ENCODE data around the gene ADAMTS2.

The ADAMTS2 gene

DNA sequence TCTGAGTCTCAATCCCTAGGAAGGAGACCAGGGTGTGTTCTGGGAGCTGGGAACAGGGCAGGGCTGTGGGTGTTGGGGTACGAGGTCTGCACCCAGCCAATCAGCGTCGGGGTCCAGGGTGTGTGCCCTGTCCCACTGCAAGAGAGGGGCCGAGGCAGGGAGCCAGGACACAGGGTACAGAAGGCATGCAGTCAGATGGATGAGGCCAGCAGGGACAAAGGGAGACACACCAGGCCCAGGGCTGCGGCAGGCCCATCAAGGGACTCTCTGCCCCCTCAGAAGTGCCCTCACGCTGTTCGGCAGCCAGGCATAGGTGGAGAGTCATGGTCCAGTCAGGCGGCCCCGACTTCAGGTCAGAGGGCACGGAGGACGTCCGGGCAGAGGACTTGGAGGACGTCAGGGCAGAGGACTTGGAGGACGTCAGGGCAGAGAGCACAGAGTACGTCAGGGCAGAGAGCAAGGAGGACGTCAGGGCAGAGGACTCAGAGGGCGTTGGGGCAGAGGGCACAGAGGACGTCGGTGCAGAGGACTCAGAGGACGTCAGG, 28.8 kb upstream of the ADAMTS2 start:
- no peak overlapping the region for H2BK5ac ChIP-seq (ENCODE audit: low read length)
- H2BK15ac ChIP-seq (replicated peaks; ENCODE audit: low read depth), result no peak overlapping the region
- no peak overlapping the region for H2BK120ac ChIP-seq (ENCODE audit: low read depth, low read length)
- H4K5ac ChIP-seq (ENCODE audit: low read length), result no peak overlapping the region
- no peaks in the 10 kb centered on the region for H3K36me3 ChIP-seq (ENCODE audit: control insufficient read depth, insufficient read depth, low read length)
- H3K79me2 ChIP-seq (ENCODE audit: control insufficient read depth, insufficient read depth, low read length), result no peaks in the 10 kb centered on the region
- no peak overlapping the region for H2AK5ac ChIP-seq (ENCODE audit: low read length)
- H3K18ac ChIP-seq (ENCODE audit: low read length), result no peak overlapping the region
- no peak overlapping the region for H3K56ac ChIP-seq (ENCODE audit: low read length)
- DNase-seq, result no peak
- H3K4ac ChIP-seq (ENCODE audit: low read depth, low read length), result no peak overlapping the region
- no peak overlapping the region for H3K23ac ChIP-seq (ENCODE audit: low read length)
- no peak overlapping the region for H4K8ac ChIP-seq (ENCODE audit: low read depth, low read length)
- no peak overlapping the region for H3K27ac ChIP-seq (ENCODE audit: low read depth, low read length)
- no peaks in the 10 kb centered on the region for H3K79me1 ChIP-seq (ENCODE audit: low read length)
- no peak overlapping the region for H3K4me3 ChIP-seq (ENCODE audit: low read length)
- H3K4me1 ChIP-seq (ENCODE audit: control insufficient read depth, low read depth, low read length), result no peaks in the 10 kb centered on the region
- no peaks in the 10 kb centered on the region for H3K27me3 ChIP-seq (ENCODE audit: insufficient read depth, low read length, poor library complexity)
- H3K9ac ChIP-seq (ENCODE audit: low read length), result no peak overlapping the region
- H3K4me2 ChIP-seq (ENCODE audit: low read length), result no peak overlapping the region
- no CpG with 5 or more reads among the region's 20 CpGs for WGBS (ENCODE audit: extremely low coverage, insufficient coverage, low lambda C conversion rate)

DNA sequence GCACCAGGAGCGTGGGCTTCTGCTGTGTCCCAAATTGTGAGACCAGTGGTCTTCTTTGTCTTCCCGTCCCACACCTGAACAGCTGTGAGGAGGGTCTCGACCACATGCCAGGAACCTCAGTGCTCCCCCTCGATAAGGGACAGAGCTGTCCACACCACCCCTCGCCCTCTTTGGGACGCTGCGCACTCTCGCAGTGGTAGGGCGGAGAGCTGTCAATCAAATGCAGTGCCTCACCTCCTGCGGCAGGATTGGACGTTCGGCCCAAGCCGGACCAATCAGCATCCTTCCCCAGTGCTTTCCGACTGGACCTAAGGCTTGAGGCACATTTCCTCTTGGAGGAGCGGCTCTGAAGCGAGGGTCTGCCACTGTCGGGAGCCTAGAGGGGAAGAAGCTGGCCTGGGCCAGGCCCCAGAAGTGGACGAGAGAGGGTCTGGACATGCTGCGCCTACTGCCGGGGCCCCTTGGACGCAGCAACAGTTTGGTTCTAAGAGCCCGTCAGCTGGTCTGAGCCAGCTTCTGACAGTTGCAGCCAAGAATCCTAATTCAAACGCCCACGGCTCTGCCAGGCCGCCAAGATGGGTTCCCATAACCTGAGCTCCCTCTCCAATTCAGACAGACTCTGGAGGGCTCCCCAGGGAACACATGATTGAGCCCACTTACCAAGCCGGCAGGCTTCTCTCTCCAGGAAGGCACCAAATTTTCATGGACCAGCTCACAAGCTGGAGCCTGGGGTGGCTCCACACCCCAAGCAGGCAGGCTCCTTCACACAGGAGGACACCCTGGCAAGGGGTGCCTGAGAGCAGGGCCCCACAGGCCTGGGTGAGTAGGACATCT, 28.1 kb upstream of the ADAMTS2 start:
- Histone ChIP-seq H3K18ac (ENCODE audit: low read length) (no peak overlapping the region), H2BK5ac (ENCODE audit: low read length) (no peak overlapping the region)

DNA sequence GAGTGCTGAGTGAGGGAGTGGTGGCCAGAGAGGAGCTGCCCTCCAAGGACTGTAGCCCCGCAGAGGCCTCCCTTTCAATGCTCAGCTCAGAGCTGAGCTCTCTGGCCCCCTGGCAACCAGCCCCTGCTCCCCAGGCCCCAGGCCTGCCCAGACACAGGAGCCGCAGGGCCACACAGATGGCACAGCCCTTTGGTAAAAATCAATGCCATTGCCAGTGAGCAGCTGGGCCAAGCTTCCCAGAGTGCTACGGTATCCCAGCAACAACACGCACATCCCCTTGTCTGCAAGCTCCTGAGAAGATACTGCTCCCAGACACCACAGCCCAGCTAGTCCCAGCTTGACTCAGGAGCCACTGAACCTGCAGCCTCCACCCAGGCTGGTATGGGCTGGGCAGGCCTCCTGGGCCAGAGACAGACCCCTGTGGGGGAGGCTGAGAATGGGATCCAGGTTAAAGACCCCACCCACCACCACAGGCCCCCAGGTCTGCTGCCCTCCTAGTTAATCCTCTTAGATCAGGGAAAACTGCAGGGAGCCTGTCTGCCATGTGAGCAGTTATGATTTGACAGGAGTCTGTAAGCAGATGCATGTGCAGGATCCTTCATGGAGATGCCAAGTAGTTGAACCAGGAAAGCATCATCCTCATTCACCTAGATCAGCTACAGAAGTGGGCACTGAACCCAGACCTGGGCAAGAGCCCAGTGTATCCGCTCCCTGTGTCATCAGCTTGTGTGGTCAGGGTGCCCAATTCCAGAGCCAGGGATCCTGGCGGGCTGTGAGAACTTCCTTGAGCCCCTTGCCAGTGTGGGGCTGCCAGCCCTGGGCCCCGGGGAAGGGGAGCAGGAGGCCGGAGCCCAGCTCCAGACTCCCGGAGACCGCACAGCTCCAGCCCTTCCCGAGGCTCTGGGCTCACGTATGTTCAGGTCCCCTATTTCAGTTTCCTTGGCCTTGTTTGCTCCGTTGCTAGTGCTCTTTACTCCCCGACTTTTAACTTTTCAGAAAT, 26.7 kb upstream of the ADAMTS2 start:
- H2BK120ac ChIP-seq (ENCODE audit: low read depth, low read length), result no peak overlapping the region

More for the DNA sequence above, 28.1 kb upstream of the ADAMTS2 start:
- H3K27me3 ChIP-seq (ENCODE audit: insufficient read depth, low read length, poor library complexity), result no peaks in the 10 kb centered on the region
- H3K4me2 ChIP-seq (ENCODE audit: low read length), result no peak overlapping the region
- no peak overlapping the region for H3K23ac ChIP-seq (ENCODE audit: low read length)
- no peak overlapping the region for H2AK5ac ChIP-seq (ENCODE audit: low read length)
- no peak overlapping the region for H3K56ac ChIP-seq (ENCODE audit: low read length)
- H3K36me3 ChIP-seq (ENCODE audit: control insufficient read depth, insufficient read depth, low read length), result no peaks in the 10 kb centered on the region
- WGBS (ENCODE audit: extremely low coverage, insufficient coverage, low lambda C conversion rate), result no CpG with 5 or more reads among the region's 26 CpGs
- no peak overlapping the region for H2BK15ac ChIP-seq (replicated peaks; ENCODE audit: low read depth)
- no peak overlapping the region for H3K27ac ChIP-seq (ENCODE audit: low read depth, low read length)
- H3K4me1 ChIP-seq (ENCODE audit: control insufficient read depth, low read depth, low read length), result no peaks in the 10 kb centered on the region
- peak; percentile 6 for DNase-seq
- no peak overlapping the region for H4K8ac ChIP-seq (ENCODE audit: low read depth, low read length)
- no peak overlapping the region for H3K4ac ChIP-seq (ENCODE audit: low read depth, low read length)
- H2BK120ac ChIP-seq (ENCODE audit: low read depth, low read length), result no peak overlapping the region
- H3K79me2 ChIP-seq (ENCODE audit: control insufficient read depth, insufficient read depth, low read length), result no peaks in the 10 kb centered on the region
- H3K79me1 ChIP-seq (ENCODE audit: low read length), result no peaks in the 10 kb centered on the region
- H4K5ac ChIP-seq (ENCODE audit: low read length), result no peak overlapping the region
- H3K4me3 ChIP-seq (ENCODE audit: low read length), result no peak overlapping the region
- no peak overlapping the region for H3K9ac ChIP-seq (ENCODE audit: low read length)

DNA sequence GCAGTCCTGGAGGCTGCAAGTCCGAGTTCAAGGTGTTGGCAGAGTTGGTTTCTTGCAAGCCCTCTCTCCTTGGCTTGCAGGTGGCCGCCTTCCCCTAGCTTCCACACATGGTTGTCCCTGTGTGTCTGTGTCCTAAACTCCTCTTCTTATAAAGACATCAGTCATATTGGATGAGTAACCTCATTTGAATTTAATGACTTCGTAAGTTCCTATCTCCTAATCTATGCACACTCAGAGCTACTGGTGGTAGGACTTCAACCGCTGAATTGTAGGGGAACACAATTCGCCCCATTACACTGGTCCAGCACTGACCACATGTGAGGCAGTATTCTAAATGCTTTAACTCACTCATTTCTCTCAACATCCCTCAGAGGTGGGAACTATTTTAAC, 25.9 kb upstream of the ADAMTS2 start:
- DNase-seq, result no peak
- Histone ChIP-seq H3K27ac (ENCODE audit: low read depth, low read length) (no peak overlapping the region), H3K4me3 (ENCODE audit: low read length) (no peak overlapping the region), H3K4ac (ENCODE audit: low read depth, low read length) (no peak overlapping the region), H3K4me1 (ENCODE audit: control insufficient read depth, low read depth, low read length) (no peaks in the 10 kb centered on the region), H3K23ac (ENCODE audit: low read length) (no peak overlapping the region), H3K18ac (ENCODE audit: low read length) (no peak overlapping the region), H3K79me2 (ENCODE audit: control insufficient read depth, insufficient read depth, low read length) (no peaks in the 10 kb centered on the region), H3K36me3 (ENCODE audit: control insufficient read depth, insufficient read depth, low read length) (no peaks in the 10 kb centered on the region), H4K8ac (ENCODE audit: low read depth, low read length) (no peak overlapping the region), H4K5ac (ENCODE audit: low read length) (no peak overlapping the region), H2BK15ac (replicated peaks; ENCODE audit: low read depth) (no peak overlapping the region), H3K79me1 (ENCODE audit: low read length) (no peaks in the 10 kb centered on the region), H2BK5ac (ENCODE audit: low read length) (no peak overlapping the region), H3K27me3 (ENCODE audit: insufficient read depth, low read length, poor library complexity) (no peaks in the 10 kb centered on the region), H2AK5ac (ENCODE audit: low read length) (no peak overlapping the region), H3K9ac (ENCODE audit: low read length) (no peak overlapping the region), H3K4me2 (ENCODE audit: low read length) (no peak overlapping the region), H2BK120ac (ENCODE audit: low read depth, low read length) (no peak overlapping the region), H3K56ac (ENCODE audit: low read length) (no peak overlapping the region)
- no CpG with 5 or more reads among the region's 5 CpGs for WGBS (ENCODE audit: extremely low coverage, insufficient coverage, low lambda C conversion rate)

More for the DNA sequence above, 26.7 kb upstream of the ADAMTS2 start:
- Histone ChIP-seq H3K27me3 (ENCODE audit: insufficient read depth, low read length, poor library complexity) (no peaks in the 10 kb centered on the region), H3K36me3 (ENCODE audit: control insufficient read depth, insufficient read depth, low read length) (no peaks in the 10 kb centered on the region), H3K4me1 (ENCODE audit: control insufficient read depth, low read depth, low read length) (no peaks in the 10 kb centered on the region), H3K56ac (ENCODE audit: low read length) (no peak overlapping the region), H3K4ac (ENCODE audit: low read depth, low read length) (no peak overlapping the region), H4K8ac (ENCODE audit: low read depth, low read length) (no peak overlapping the region), H3K79me1 (ENCODE audit: low read length) (no peaks in the 10 kb centered on the region), H3K4me2 (ENCODE audit: low read length) (no peak overlapping the region), H3K23ac (ENCODE audit: low read length) (no peak overlapping the region), H2BK5ac (ENCODE audit: low read length) (no peak overlapping the region), H3K9ac (ENCODE audit: low read length) (no peak overlapping the region), H4K5ac (ENCODE audit: low read length) (no peak overlapping the region), H3K18ac (ENCODE audit: low read length) (no peak overlapping the region), H3K4me3 (ENCODE audit: low read length) (no peak overlapping the region), H2BK15ac (replicated peaks; ENCODE audit: low read depth) (no peak overlapping the region), H3K79me2 (ENCODE audit: control insufficient read depth, insufficient read depth, low read length) (no peaks in the 10 kb centered on the region), H3K27ac (ENCODE audit: low read depth, low read length) (no peak overlapping the region), H2AK5ac (ENCODE audit: low read length) (no peak overlapping the region)
- no CpG with 5 or more reads among the region's 14 CpGs for WGBS (ENCODE audit: extremely low coverage, insufficient coverage, low lambda C conversion rate)
- DNase-seq, result no peak

DNA sequence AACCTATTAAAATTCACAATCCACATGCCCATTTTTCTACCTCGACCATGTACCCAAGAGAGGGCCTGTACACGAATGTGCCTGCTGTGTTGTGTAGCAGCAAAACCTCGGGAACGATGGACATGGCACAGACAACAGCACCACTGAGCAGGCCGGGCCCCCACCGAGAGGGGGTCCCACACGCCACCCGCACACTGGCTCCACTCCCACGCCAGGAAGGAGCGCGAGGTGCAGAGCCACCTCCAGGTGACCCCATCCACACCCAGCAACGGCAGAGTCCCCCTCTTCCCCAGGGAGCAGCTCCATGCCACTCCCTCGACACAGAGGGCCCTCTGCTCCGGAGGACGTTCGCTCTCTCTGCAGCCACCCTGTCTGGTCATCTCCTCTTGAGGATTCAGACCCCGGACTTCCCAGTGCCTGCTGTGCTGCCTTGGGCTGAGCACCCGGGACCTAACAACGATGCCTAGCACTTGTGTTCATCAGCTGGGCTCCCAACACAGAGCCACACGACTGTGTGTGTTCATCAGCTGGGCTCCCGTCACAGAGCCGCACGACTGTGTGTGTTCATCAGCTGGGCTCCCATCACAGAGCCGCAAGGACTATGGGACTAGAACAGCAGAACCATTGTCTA, 25.3 kb upstream of the ADAMTS2 start:
- H4K5ac ChIP-seq (ENCODE audit: low read length), result no peak overlapping the region
- no peaks in the 10 kb centered on the region for H3K79me2 ChIP-seq (ENCODE audit: control insufficient read depth, insufficient read depth, low read length)
- H3K4me1 ChIP-seq (ENCODE audit: control insufficient read depth, low read depth, low read length), result no peaks in the 10 kb centered on the region
- H3K18ac ChIP-seq (ENCODE audit: low read length), result no peak overlapping the region
- no peak overlapping the region for H2AK5ac ChIP-seq (ENCODE audit: low read length)
- no peak overlapping the region for H3K27ac ChIP-seq (ENCODE audit: low read depth, low read length)
- no peak overlapping the region for H3K9ac ChIP-seq (ENCODE audit: low read length)
- WGBS (ENCODE audit: extremely low coverage, insufficient coverage, low lambda C conversion rate), result no CpG with 5 or more reads among the region's 24 CpGs
- no peak overlapping the region for H3K4me2 ChIP-seq (ENCODE audit: low read length)
- no peak overlapping the region for H2BK15ac ChIP-seq (replicated peaks; ENCODE audit: low read depth)
- no peak overlapping the region for H3K4me3 ChIP-seq (ENCODE audit: low read length)
- no peak overlapping the region for H3K23ac ChIP-seq (ENCODE audit: low read length)
- no peak overlapping the region for H2BK120ac ChIP-seq (ENCODE audit: low read depth, low read length)
- H3K4ac ChIP-seq (ENCODE audit: low read depth, low read length), result no peak overlapping the region
- H3K79me1 ChIP-seq (ENCODE audit: low read length), result no peaks in the 10 kb centered on the region
- DNase-seq, result no peak
- H3K36me3 ChIP-seq (ENCODE audit: control insufficient read depth, insufficient read depth, low read length), result no peaks in the 10 kb centered on the region
- no peak overlapping the region for H4K8ac ChIP-seq (ENCODE audit: low read depth, low read length)
- no peaks in the 10 kb centered on the region for H3K27me3 ChIP-seq (ENCODE audit: insufficient read depth, low read length, poor library complexity)
- H3K56ac ChIP-seq (ENCODE audit: low read length), result no peak overlapping the region
- no peak overlapping the region for H2BK5ac ChIP-seq (ENCODE audit: low read length)
